A549 (cell line): ENCODE results near the gene VPS54. TPM values are rescaled to one million over a fixed set of nuclear protein-coding genes. Genes with fewer than 3 reads are reported as not detected.

Experiments
- ATAC-seq, 2 experiments: fragments of 200-7000 bp in 1 of 2; fragments of >200 bp in 1 of 2; cut with Nextera tagmentation in 1 of 2; cut with Tn5 transposase in 1 of 2; 3 replicates each; pipeline versions ENCODE4 v1.8.0 to v1.9.1; 2018 to 2020; ENCODE audit warnings: mild to moderate bottlenecking in 1 of 2, moderate library complexity in 1 of 2
- CTCF ChIA-PET: fragments of 300-600 bp; sonication (Branson Sonifier 250); formaldehyde crosslinking; extraction: SDS; loops from one replicate; lab custom pipeline; 2021; ENCODE audit warnings: antibody characterized with exemption, inconsistent platforms; lab: Yijun Ruan, JAX
- POLR2A ChIA-PET: fragments of 350-600 bp; formaldehyde crosslinking; extraction: SDS; loops from one replicate; lab custom pipeline; 2021; ENCODE audit warnings: antibody characterized with exemption, inconsistent platforms; lab: Yijun Ruan, JAX
- DNase-seq, 2 experiments: peaks; one replicate each; pipeline versions ENCODE4 v3.0.0 to v3.0.0-alpha.2; 2011 to 2016; ENCODE audit warnings: low read depth in 1 of 2, low spot score in 1 of 2
- FAIRE-seq: peaks from 2 replicates; lab custom pipeline; 2011; peaks lifted over from hg19 to GRCh38; lab: Jason Lieb, UNC
- H3K27ac ChIP-seq, 2 experiments: fragments of >200 bp; sonication (Bioruptor Twin); formaldehyde crosslinking; 3 replicates each; pipeline ENCODE4 v1.5.1; 2016 to 2017
- H3K4me1 ChIP-seq: fragments of >200 bp; sonication (Bioruptor Twin); formaldehyde crosslinking; 3 replicates; pipeline ENCODE4 v1.6.1; 2016
- H3K4me2 ChIP-seq: fragments of >200 bp; sonication (Bioruptor Twin); formaldehyde crosslinking; 3 replicates; pipeline ENCODE4 v1.6.1; 2016
- H3K4me3 ChIP-seq: fragments of >200 bp; sonication (Bioruptor Twin); formaldehyde crosslinking; 3 replicates; pipeline ENCODE4 v1.5.1; 2016
- H3K9me3 ChIP-seq: fragments of >200 bp; sonication (Bioruptor Twin); formaldehyde crosslinking; 3 replicates; pipeline ENCODE4 v1.6.1; 2016
- BCL3 ChIP-seq: fragments of >200 bp; sonication (Bioruptor Twin); formaldehyde crosslinking; IDR thresholded peaks from 3 replicates; pipeline ENCODE4 v1.6.1; 2016
- CEBPB ChIP-seq, 2 experiments: fragments of >200 bp in 1 of 2; sonication (Bioruptor Twin) in 1 of 2; formaldehyde crosslinking in 1 of 2; IDR thresholded peaks; 2 replicates each; pipeline ENCODE4 v1.6.1; 2012 to 2016
- CHD2 ChIP-seq: fragments of 150-350 bp; IDR thresholded peaks from 2 replicates; pipeline ENCODE4 v1.6.1; 2014; ENCODE audit warnings: low read length; ENCODE audit not compliant: partially characterized antibody
- CHD4 ChIP-seq: fragments of 200-600 bp; sonication (generic); IDR thresholded peaks from 2 replicates; pipeline ENCODE4 v1.6.1; 2016; ENCODE audit warnings: antibody characterized with exemption, mild to moderate bottlenecking, borderline replicate concordance
- CTCF ChIP-seq: fragments of >200 bp; sonication (Bioruptor Twin); formaldehyde crosslinking; IDR thresholded peaks from 3 replicates; pipeline ENCODE4 v1.5.1; 2016
- E2F6 ChIP-seq: IDR thresholded peaks from 2 replicates; pipeline ENCODE4 v1.6.1; 2012; ENCODE audit warnings: low read depth, borderline replicate concordance
- EHMT2 ChIP-seq: fragments of 200-600 bp; sonication (generic); IDR thresholded peaks from 2 replicates; pipeline ENCODE4 v1.6.1; 2016; ENCODE audit warnings: antibody characterized with exemption, low read depth, mild to moderate bottlenecking, moderate library complexity
- EP300 ChIP-seq, 2 experiments: fragments of >200 bp; sonication (Bioruptor Twin); formaldehyde crosslinking; IDR thresholded peaks; 2 replicates in 1 of 2; 3 replicates in 1 of 2; pipeline ENCODE4 v1.6.1; 2016 to 2017
- FOSL2 ChIP-seq, 2 experiments: fragments of 450-650 bp in 1 of 2; fragments of >200 bp in 1 of 2; sonication (Bioruptor Twin) in 1 of 2; formaldehyde crosslinking; IDR thresholded peaks; 2 replicates each; pipeline versions ENCODE4 v1.5.0 to v1.6.1; 2016 to 2020; ENCODE audit warnings: mild to moderate bottlenecking in 1 of 2, moderate library complexity in 1 of 2
- GATA3 ChIP-seq: IDR thresholded peaks from 2 replicates; pipeline ENCODE4 v1.6.1; 2012; ENCODE audit warnings: borderline replicate concordance
- HES2 ChIP-seq: fragments of >200 bp; sonication (Bioruptor Twin); formaldehyde crosslinking; IDR thresholded peaks from 2 replicates; pipeline ENCODE4 v1.6.1; 2016
- HEYL ChIP-seq: fragments of 250-450 bp; sonication (Bioruptor Pico); IDR thresholded peaks from 2 replicates; pipeline ENCODE4 v1.8.0; 2021; ENCODE audit warnings: mild to moderate bottlenecking, moderate library complexity
- HMGXB4 ChIP-seq: fragments of 250-450 bp; sonication (Bioruptor Pico); IDR thresholded peaks from 2 replicates; pipeline ENCODE4 v1.5.0; 2021; ENCODE audit warnings: mild to moderate bottlenecking, moderate library complexity, borderline replicate concordance
- HOXA7 ChIP-seq: fragments of 250-450 bp; sonication (Bioruptor Pico); IDR thresholded peaks from 2 replicates; pipeline ENCODE4 v1.5.0; 2020; ENCODE audit warnings: mild to moderate bottlenecking, moderate library complexity
- JUN ChIP-seq, 2 experiments: fragments of >200 bp; sonication (Bioruptor Twin); formaldehyde crosslinking; IDR thresholded peaks; 2 replicates in 1 of 2; 3 replicates in 1 of 2; pipeline ENCODE4 v1.6.1; 2016 to 2017
- JUNB ChIP-seq: fragments of >200 bp; sonication (Bioruptor Twin); formaldehyde crosslinking; IDR thresholded peaks from 2 replicates; pipeline ENCODE4 v1.6.1; 2016
- MAFK ChIP-seq: fragments of 450-650 bp; IDR thresholded peaks from 2 replicates; pipeline ENCODE4 v1.6.1; 2014; ENCODE audit not compliant: partially characterized antibody
- MAX ChIP-seq: IDR thresholded peaks from 2 replicates; pipeline ENCODE4 v1.6.1; 2012
- NPAS2 ChIP-seq: fragments of 250-450 bp; sonication (Bioruptor Pico); IDR thresholded peaks from 2 replicates; pipeline ENCODE4 v1.8.0; 2022; ENCODE audit warnings: mild to moderate bottlenecking, moderate library complexity, borderline replicate concordance
- NR3C1 ChIP-seq: fragments of >200 bp; sonication (Bioruptor Twin); formaldehyde crosslinking; IDR thresholded peaks from 3 replicates; pipeline ENCODE4 v1.6.1; 2017
- POLR2AphosphoS2 ChIP-seq: conservative IDR thresholded peaks from 2 replicates; pipeline ENCODE4 v1.6.1; 2012; ENCODE audit warnings: low read length, improper control_type of control experiment, inconsistent platforms
- RCOR1 ChIP-seq: fragments of 150-350 bp; IDR thresholded peaks from 2 replicates; pipeline ENCODE4 v1.6.1; 2014; ENCODE audit warnings: antibody characterized with exemption, low read length, low read depth
- REST ChIP-seq: fragments of 200-600 bp; sonication (generic); IDR thresholded peaks from 2 replicates; pipeline ENCODE4 v1.6.1; 2016; ENCODE audit warnings: antibody characterized with exemption, mild to moderate bottlenecking, moderate library complexity
- RFX5 ChIP-seq: fragments of 450-650 bp; IDR thresholded peaks from 2 replicates; pipeline ENCODE4 v1.7.1; 2014; ENCODE audit warnings: antibody characterized with exemption, mild to moderate bottlenecking, moderate library complexity
- TP53 ChIP-seq: fragments of 250-450 bp; sonication (Bioruptor Pico); IDR thresholded peaks from 2 replicates; pipeline ENCODE4 v1.5.0; 2021; ENCODE audit warnings: mild to moderate bottlenecking, moderate library complexity
- USF2 ChIP-seq: fragments of 450-650 bp; IDR thresholded peaks from 2 replicates; pipeline ENCODE4 v1.6.1; 2014; ENCODE audit warnings: antibody characterized with exemption
- ZFP36 ChIP-seq: fragments of 450-650 bp; IDR thresholded peaks from 2 replicates; pipeline ENCODE4 v1.6.1; 2014; ENCODE audit warnings: borderline replicate concordance; ENCODE audit not compliant: partially characterized antibody
- WGBS: methylation state at CpG from one replicate; pipeline ENCODE4 v1.1.6; 2017; ENCODE audit errors: missing lambda C conversion rate; 5-methylcytosine and 5-hydroxymethylcytosine counted together
- polyA plus RNA-seq, 4 experiments: library from polyadenylated mRNA; depleted of rRNA in 3 of 4; stranded (reverse); fragments of >200 nt; fragmentation: RNase III in 1 of 4; extraction: RNeasy Plus Mini Kit Qiagen cat#74134 plus additional on column Dnase treatment in 1 of 4; gene quantifications; 2 replicates in 3 of 4; 3 replicates in 1 of 4; pipeline ENCODE4 v1.2.3, GENCODE V29; 2011 to 2017

Gene VPS54
- polyA plus RNA-seq, 2 of the 4 experiments (the other 2 are of a cell fraction): 15.0 to 32.5 TPM

- ChIA-PET CTCF (interaction anchor here (0.9 to 6.8 kb wide), 4 partner anchors 16 to 147 kb away, joined by 3 to 56 read pairs (median 3); no protein-coding TSS in a partner anchor), POLR2A (no interaction called here)
- Histone ChIP-seq H3K4me1 (peaks cover 30% of the 10 kb centered on the region; the same call in 2 of the 3 replicates), H3K27ac (no peak overlapping the region), H3K4me3 (no peak overlapping the region), H3K4me2 (no peak overlapping the region), H3K9me3 (no peaks in the 10 kb centered on the region)
- TF ChIP-seq TP53 (CRISPR knock-in tag) (no peak), EP300 (IDR thresholded peaks at IDR 0.05) (no peak), CTCF (no peak), BCL3 (no peak), NPAS2 (CRISPR knock-in tag) (no peak), CEBPB (IDR thresholded peaks at IDR 0.05) (no peak), HEYL (no peak), E2F6 (no peak), GATA3 (no peak), RCOR1 (no peak), RFX5 (no peak), CHD2 (no peak), NR3C1 (no peak), HES2 (no peak), POLR2AphosphoS2 (no peak), EHMT2 (no peak), JUN (IDR thresholded peaks at IDR 0.05) (no peak), JUNB (no peak), USF2 (no peak)
- DNase-seq (no peak), ATAC-seq (no peak), FAIRE-seq (no peak)
- WGBS: 90% methylated on average over 3 of the region's 3 CpGs
Observed at GRCh38 chr2:63845866-63846265, 173.4 kb downstream of the VPS54 start.

- CTCF ChIA-PET: interaction anchor here (0.9 to 6.8 kb wide), 5 partner anchors 8 to 1388 kb away, joined by 3 to 56 read pairs (median 7); no protein-coding TSS in a partner anchor
- FAIRE-seq: no peak
- no peak overlapping the region for H3K4me3 ChIP-seq
- TF ChIP-seq GATA3 (no peak), HOXA7 (no peak), ZFP36 (no peak), HMGXB4 (CRISPR knock-in tag) (no peak), CHD4 (no peak), EHMT2 (no peak), FOSL2 (IDR thresholded peaks at IDR 0.05) (no peak), FOSL2 (CRISPR knock-in tag; IDR thresholded peaks at IDR 0.05) (no peak), CHD2 (no peak), NR3C1 (no peak), EP300 (IDR thresholded peaks at IDR 0.05) (no peak), MAFK (no peak), REST (no peak), MAX (no peak)
Observed at GRCh38 chr2:63844616-63845015, 174.6 kb downstream of the VPS54 start.

More at GRCh38 chr2:63844616-63845015, 174.6 kb downstream of the VPS54 start:
- Histone ChIP-seq H3K4me1 (peaks cover 28% of the 10 kb centered on the region; the same call in 2 of the 3 replicates), H3K9me3 (no peaks in the 10 kb centered on the region), H3K4me2 (no peak overlapping the region), H3K27ac (no peak overlapping the region)
- POLR2A ChIA-PET: interaction anchor here (5.7 kb wide), 1 partner anchor 146 kb away, joined by 103 read pairs; no protein-coding TSS in a partner anchor
- ATAC-seq (no peak), DNase-seq (no peak)
- WGBS: 88% methylated on average over 3 of the region's 3 CpGs
